VCaP (cell line): ENCODE results near the gene CRKL.

ENCODE experiments used
- H3K27ac ChIP-seq: fragments of 450-650 bp; 2 replicates; pipeline ENCODE4 v1.5.1; 2017
- CTCF ChIP-seq: fragments of 450-650 bp; conservative IDR thresholded peaks from 2 replicates; pipeline ENCODE4 v1.5.1; 2017; ENCODE audit warnings: mild to moderate bottlenecking, moderate library complexity

The CRKL gene

DNA sequence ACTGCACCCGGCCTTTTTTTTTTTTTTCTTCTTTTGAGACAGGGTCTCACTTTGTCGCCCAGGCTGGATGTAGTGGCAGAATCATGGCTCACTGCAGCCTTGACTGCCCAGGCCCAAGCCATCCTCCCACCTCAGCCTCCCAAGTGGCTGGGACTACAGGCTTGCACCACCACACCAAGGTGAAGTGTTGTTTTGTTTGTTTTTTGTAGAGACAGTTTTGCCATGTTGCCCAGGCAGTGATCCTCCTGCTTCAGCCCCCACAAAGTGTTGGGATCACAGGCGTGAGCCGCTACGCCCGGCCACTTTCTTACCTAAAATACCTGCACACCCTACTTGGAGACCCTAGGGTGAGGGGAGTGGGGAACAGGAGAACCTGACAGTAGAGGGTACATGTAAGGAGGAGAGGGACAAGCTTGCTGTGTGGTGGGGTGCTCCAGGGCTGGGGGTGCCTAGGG lies 45.3 kb downstream of the CRKL start:
- no peak overlapping the region for H3K27ac ChIP-seq
- no peak for TF ChIP-seq CTCF

GRCh38 chr22:20963201-20964052 lies 46.2 kb downstream of the CRKL start:
- TF ChIP-seq CTCF = no peak
- H3K27ac ChIP-seq = no peak overlapping the region

- peak overlapping the region; percentile 63; the same call in 1 of the 2 replicates for H3K27ac ChIP-seq
- no peak for TF ChIP-seq CTCF
These were observed 47.0 kb downstream of the CRKL start for GRCh38 chr22:20964090-20964798.

GRCh38 chr22:20964799-20965103 lies 47.5 kb downstream of the CRKL start:
- no peak for TF ChIP-seq CTCF

GRCh38 chr22:20965104-20965887 lies 48.1 kb downstream of the CRKL start:
- no peak for TF ChIP-seq CTCF
- H3K27ac ChIP-seq = peak overlapping the region; percentile 63; the same call in 1 of the 2 replicates

More at GRCh38 chr22:20964799-20965103, 47.5 kb downstream of the CRKL start:
- peak overlapping the region; percentile 63; the same call in 1 of the 2 replicates for H3K27ac ChIP-seq

DNA sequence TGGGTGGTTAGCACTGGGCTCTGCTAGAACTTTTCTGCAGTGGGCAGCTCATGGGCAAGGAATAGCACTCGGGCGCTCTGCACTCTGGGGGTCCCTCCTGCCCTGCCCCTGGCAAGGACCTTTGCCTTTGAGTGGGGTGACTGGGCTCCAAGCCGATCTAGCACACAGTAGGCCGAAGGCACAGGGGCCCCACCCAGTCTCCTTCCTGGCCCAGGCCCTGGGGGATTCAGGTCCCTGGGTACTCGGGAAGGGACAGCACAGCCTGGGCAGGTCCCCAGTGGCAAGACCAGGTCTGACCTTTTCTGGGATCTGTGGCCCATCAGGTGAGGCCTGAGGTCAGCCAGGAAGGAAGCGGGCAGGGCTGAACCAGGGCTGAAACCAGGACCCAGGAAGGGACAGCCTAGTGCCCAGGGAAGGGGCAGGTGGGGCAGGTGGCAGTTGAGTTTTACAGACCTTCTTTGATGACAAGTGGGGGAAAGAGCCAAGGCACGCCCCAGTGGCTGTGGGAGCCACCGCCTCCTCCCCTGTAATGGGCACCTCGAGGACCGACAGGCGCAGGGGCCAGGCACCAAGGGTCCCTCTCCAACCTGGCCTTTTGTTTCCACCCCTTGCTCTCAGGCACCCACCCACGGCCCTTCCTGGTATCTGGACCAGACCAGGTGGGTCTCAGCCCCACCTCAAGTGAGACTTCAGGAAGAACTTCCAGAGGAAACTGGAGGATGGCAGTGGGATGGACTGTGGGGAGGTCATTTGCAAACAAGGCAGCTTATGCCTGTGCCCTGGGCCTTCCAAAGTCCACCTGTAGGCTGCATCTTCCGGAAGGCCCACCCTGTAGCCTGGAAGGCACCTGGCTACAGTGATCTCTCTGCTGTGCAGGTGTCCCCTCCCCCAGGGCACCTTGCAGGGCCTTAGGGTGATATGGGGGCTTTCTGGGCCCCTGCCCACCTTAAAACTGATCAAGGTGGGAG lies 49.0 kb downstream of the CRKL start:
- no peak for TF ChIP-seq CTCF
- peak overlapping the region; percentile 63; the same call in 1 of the 2 replicates for H3K27ac ChIP-seq
